ENCODE measurements around the gene LRP5. TPM values are rescaled to one million over a fixed set of nuclear protein-coding genes. Genes with fewer than 3 reads are reported as not detected.
A peak's percentile ranks its signal among the peaks of the same experiment; 100 is the strongest.

LRP5 gene
- total and polyA plus RNA-seq, 9 of the 15 experiments (the other 6 are each of a cell fraction or from before 2014, with no cell fraction given): 0.48 to 44.2 (median 13.5) TPM

- Histone ChIP-seq H3K27me3 (ENCODE audit: control insufficient read depth in 2 of 2, insufficient read depth in 2 of 2, low read length in 2 of 2) (no peaks in the 10 kb centered on the region), H3K9me1 (ENCODE audit: control insufficient read depth, insufficient read depth, low read length) (no peaks in the 10 kb centered on the region), H3K4me3 (no peak overlapping the region), H3K9me3 (replicated peaks; ENCODE audit: control insufficient read depth, insufficient read depth, low read depth, low read length) (0 out of 2 replicates have a peak, but pooled peaks cover 7% of the 10 kb centered on the region), H3K36me3 (ENCODE audit: control insufficient read depth, insufficient read depth, low read length) (no peaks in the 10 kb centered on the region), H3K9ac (ENCODE audit: insufficient read depth in 1 of 2, low read depth in 2 of 2, low read length in 2 of 2) (no peak overlapping the region), H3K27ac (ENCODE audit: extremely low read depth, low read depth, low read length) (no peak overlapping the region), H4K20me1 (replicated peaks; ENCODE audit: control insufficient read depth, insufficient read depth, low read length) (no peaks in the 10 kb centered on the region), H2AFZ (ENCODE audit: low read depth, low read length) (no peak overlapping the region), H3K4me2 (ENCODE audit: insufficient read depth, low read length) (no peak overlapping the region), H3K79me2 (ENCODE audit: control insufficient read depth, insufficient read depth, low read length) (no peaks in the 10 kb centered on the region), H3K4me1 (replicated peaks in 1 of 2; ENCODE audit: control insufficient read depth in 2 of 2, insufficient read depth in 2 of 2, low read length in 2 of 2) (peaks cover 0 to 21% of the 10 kb centered on the region in 2 experiments; a peak in 3 of 5 replicates)
- FAIRE-seq (no peak), DNase-seq (ENCODE audit: extremely low read depth in 1 of 4, low spot score in 3 of 4) (peak in 1 of 4 experiments; percentile 2), ATAC-seq (no peak)
- intact Hi-C loops (cut with micrococcal nuclease) (no loop called here), in situ Hi-C loops (cut with MboI) (no loop called here)
- BruUV-seq (replicated peaks): no TSS peak
- ChIA-PET POLR2A (interaction anchor here (1.8 kb wide), 1 partner anchor 17 kb away, joined by 4 read pairs; no protein-coding TSS in a partner anchor), CTCF (ENCODE audit: low intra/inter-chr PET ratio) (no interaction called here)
- 32% methylated on average over 2 of the region's 2 CpGs for WGBS (ENCODE audit: insufficient coverage, low coverage, missing lambda C conversion rate)
- no peak for TF ChIP-seq LEF1 (IDR thresholded peaks at IDR 0.05)
- TF ChIP-seq ARID1B (IDR thresholded peaks at IDR 0.05): no peak
- no peak for TF ChIP-seq TEAD1 (CRISPR knock-in tag; IDR thresholded peaks at IDR 0.05)
- no peak for TF ChIP-seq CUX1 (CRISPR knock-in tag; IDR thresholded peaks at IDR 0.05)
- TF ChIP-seq ZSCAN29 (IDR thresholded peaks at IDR 0.05): no peak
- TF ChIP-seq POU5F1 (IDR thresholded peaks at IDR 0.05; ENCODE audit: borderline replicate concordance, low read depth, low read length, partially characterized antibody): no peak
- no peak for TF ChIP-seq ZNF263 (CRISPR knock-in tag; IDR thresholded peaks at IDR 0.05; ENCODE audit: borderline replicate concordance)
- no peak for TF ChIP-seq ZNF644 (tag; IDR thresholded peaks at IDR 0.05; ENCODE audit: low read depth)
- no peak for TF ChIP-seq FOXK1 (CRISPR knock-in tag; IDR thresholded peaks at IDR 0.05; ENCODE audit: borderline replicate concordance)
- TF ChIP-seq DNMT1 (IDR thresholded peaks at IDR 0.05): no peak
- TF ChIP-seq NR2C2 (CRISPR knock-in tag; IDR thresholded peaks at IDR 0.05): no peak
- no peak for TF ChIP-seq NR2C2 (tag; IDR thresholded peaks at IDR 0.05)
- TF ChIP-seq NCOA1 (IDR thresholded peaks at IDR 0.05; ENCODE audit: low read depth): no peak
- no peak for TF ChIP-seq RBFOX2 (IDR thresholded peaks at IDR 0.05; ENCODE audit: low read depth, low read length)
- TF ChIP-seq ERF (CRISPR knock-in tag; IDR thresholded peaks at IDR 0.05): no peak
- TF ChIP-seq SMARCA5 (IDR thresholded peaks at IDR 0.05): no peak
- no peak for TF ChIP-seq ZFP1 (CRISPR knock-in tag; IDR thresholded peaks at IDR 0.05)
- no peak for TF ChIP-seq FOXA1 (IDR thresholded peaks at IDR 0.05; ENCODE audit: borderline replicate concordance)
- no peak for TF ChIP-seq FOXP1 (CRISPR knock-in tag; IDR thresholded peaks at IDR 0.05)
- no peak for TF ChIP-seq SIN3B (IDR thresholded peaks at IDR 0.05; ENCODE audit: low read depth)
- TF ChIP-seq BRD9 (IDR thresholded peaks at IDR 0.05; ENCODE audit: low read depth, partially characterized antibody): no peak
Observed at GRCh38 chr11:68293708-68294107, 18.7 kb upstream of the LRP5 start.

Measured in K562 (cell line).